Cardiac muscle cell (in vitro differentiated cells and primary cell): ENCODE data around the gene PPP1R12C. TPM values are rescaled to one million over a fixed set of nuclear protein-coding genes. Genes with fewer than 3 reads are reported as not detected.
A peak's percentile ranks its signal among the peaks of the same experiment; 100 is the strongest.

ENCODE experiments used
- DNase-seq, 2 donors: peaks; one replicate each; pipeline versions ENCODE4 v3.0.0 to v3.0.0-alpha.2; 2010 to 2017; ENCODE audit warnings: low read depth in 1 of 2, low spot score in 1 of 2
- H3K27ac ChIP-seq: fragments of 200-600 bp; sonication (generic); 2 replicates; pipeline ENCODE4 v1.5.1; 2016
- H3K27me3 ChIP-seq: fragments of 200-600 bp; sonication (generic); 2 replicates; pipeline ENCODE4 v1.6.0; 2016; ENCODE audit warnings: control low read depth
- H3K36me3 ChIP-seq: fragments of 200-600 bp; sonication (generic); 2 replicates; pipeline ENCODE4 v1.5.1; 2016; ENCODE audit warnings: control low read depth
- H3K4me1 ChIP-seq: fragments of 200-600 bp; sonication (generic); 2 replicates; pipeline ENCODE4 v1.8.1; 2017; ENCODE audit warnings: low read depth, mild to moderate bottlenecking, mixed run types
- H3K4me3 ChIP-seq: fragments of 200-600 bp; sonication (generic); 2 replicates; pipeline ENCODE4 v1.5.1; 2016; ENCODE audit warnings: mild to moderate bottlenecking
- H3K9me3 ChIP-seq: fragments of 200-600 bp; sonication (generic); 2 replicates; pipeline ENCODE4 v1.5.1; 2017; ENCODE audit warnings: low read depth, mild to moderate bottlenecking, control low read depth
- polyA plus RNA-seq: library from polyadenylated mRNA; unstranded; fragments of >200 nt; fragmentation: Nextera tagmentation; extraction: Ambion mirVana; gene quantifications from 2 replicates; pipeline ENCODE4 v1.2.1, GENCODE V29; 2016
- total RNA-seq: library from RNA; depleted of rRNA; stranded (reverse); fragments of >200 nt; gene quantifications from 2 replicates; pipeline ENCODE4 v1.2.3, GENCODE V29; 2016
- TF ChIP-seq, protein P1 (sequence below): IDR thresholded peaks from 2 replicates; pipeline ENCODE4 v1.5.1; 2012; ENCODE audit warnings: low read depth, mild to moderate bottlenecking, low read length

Gene PPP1R12C
- total and polyA plus RNA-seq, 2 experiments from 2014 or later = 38.0 to 107 TPM

DNA sequence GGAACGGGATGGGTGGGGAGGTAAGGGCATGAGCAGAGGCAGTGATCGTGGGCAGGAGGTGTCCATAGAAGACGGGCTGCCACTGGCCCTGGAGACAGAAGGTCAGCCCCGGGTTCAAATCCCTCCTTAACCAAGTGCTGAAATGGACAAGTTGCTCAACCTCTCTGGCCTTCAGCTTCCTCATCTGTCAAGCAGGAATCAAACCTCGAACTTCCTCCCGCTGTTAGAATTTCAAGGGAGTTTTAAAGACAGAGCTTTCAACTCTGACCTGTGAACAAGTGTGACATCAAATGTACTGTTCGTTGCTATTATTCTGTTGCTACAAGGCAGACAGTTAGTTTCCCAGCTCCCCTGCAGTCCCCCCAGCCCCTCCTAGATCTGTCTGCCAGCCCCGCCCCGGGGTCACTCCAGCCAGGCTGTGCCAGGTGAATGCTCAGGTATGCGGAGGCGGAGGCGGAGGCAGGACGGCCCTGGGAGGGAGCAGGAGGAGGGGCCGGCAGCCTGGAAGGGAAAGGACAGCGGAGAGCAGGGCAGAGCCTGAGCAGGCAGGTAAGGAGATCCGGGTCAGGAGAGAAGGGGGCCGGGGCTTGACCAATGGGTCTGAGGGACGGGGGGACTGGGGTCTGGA is 42.0 kb downstream of the PPP1R12C start, which contains the start of gene EPS8L1:
Gene EPS8L1 (plus strand): TSS at position 499 of the 628 bp plus-strand sequence. CDS start 576 bp downstream, outside the sequence.
- DNase-seq = no peak
- no peaks in the 10 kb centered on the region for H3K36me3 ChIP-seq
- H3K4me3 ChIP-seq = no peak within 1 kb of the TSS
- no peak within 1 kb of the TSS for H3K27ac ChIP-seq
- no peaks in the 10 kb centered on the region for H3K9me3 ChIP-seq
- H3K4me1 ChIP-seq = peaks cover 1% of the 10 kb centered on the region
- TF ChIP-seq, protein P1, sequence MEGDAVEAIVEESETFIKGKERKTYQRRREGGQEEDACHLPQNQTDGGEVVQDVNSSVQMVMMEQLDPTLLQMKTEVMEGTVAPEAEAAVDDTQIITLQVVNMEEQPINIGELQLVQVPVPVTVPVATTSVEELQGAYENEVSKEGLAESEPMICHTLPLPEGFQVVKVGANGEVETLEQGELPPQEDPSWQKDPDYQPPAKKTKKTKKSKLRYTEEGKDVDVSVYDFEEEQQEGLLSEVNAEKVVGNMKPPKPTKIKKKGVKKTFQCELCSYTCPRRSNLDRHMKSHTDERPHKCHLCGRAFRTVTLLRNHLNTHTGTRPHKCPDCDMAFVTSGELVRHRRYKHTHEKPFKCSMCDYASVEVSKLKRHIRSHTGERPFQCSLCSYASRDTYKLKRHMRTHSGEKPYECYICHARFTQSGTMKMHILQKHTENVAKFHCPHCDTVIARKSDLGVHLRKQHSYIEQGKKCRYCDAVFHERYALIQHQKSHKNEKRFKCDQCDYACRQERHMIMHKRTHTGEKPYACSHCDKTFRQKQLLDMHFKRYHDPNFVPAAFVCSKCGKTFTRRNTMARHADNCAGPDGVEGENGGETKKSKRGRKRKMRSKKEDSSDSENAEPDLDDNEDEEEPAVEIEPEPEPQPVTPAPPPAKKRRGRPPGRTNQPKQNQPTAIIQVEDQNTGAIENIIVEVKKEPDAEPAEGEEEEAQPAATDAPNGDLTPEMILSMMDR = no peak
- peaks cover 44% of the 10 kb centered on the region for H3K27me3 ChIP-seq

DNA sequence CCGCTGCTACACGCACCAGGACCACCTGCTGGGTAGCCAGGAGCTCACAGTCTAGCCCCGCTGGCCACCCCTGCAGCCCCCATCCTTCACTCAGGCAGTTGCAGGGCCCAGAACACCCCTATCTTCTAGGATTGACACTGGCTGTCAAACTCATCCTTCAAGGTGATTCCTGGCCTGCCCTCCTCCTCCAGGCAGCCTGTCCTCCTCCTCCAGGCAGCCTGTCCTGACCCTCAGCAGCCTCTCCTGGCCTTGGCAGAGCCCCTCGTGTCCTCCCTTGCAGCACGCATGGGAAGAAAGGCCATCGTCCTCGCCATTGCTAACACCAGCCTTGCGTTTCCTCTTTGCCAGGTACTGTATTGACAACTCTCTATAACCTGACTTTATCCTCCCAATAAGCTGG is 45.5 kb downstream of the PPP1R12C start:
- DNase-seq = no peak
- Histone ChIP-seq H3K27ac (no peak overlapping the region), H3K4me3 (no peak overlapping the region), H3K4me1 (peaks cover 3% of the 10 kb centered on the region), H3K36me3 (no peaks in the 10 kb centered on the region), H3K27me3 (peaks cover 60% of the 10 kb centered on the region), H3K9me3 (no peaks in the 10 kb centered on the region)
- TF ChIP-seq, protein P1 = no peak

DNA sequence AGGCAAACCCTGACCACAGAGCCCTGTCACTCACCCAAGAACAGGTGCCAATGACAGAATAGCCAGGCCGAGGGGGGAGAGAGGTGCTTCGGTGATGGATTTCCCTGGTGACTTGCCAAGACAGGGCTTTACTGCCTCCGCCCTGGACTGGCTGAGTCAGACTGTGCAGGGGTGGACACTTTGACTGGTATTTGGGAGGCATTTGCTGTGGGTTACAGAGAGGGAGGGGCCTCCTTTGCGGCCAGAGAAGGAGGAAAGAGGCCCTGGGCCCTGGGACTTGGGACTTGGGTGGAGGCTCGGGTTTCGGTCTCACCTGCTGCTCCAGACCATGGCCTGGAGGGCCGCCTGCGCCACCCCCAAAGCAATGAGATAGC is 46.3 kb downstream of the PPP1R12C start:
- Histone ChIP-seq H3K4me1 (peaks cover 3% of the 10 kb centered on the region), H3K27me3 (peaks cover 67% of the 10 kb centered on the region), H3K4me3 (no peak overlapping the region), H3K9me3 (no peaks in the 10 kb centered on the region), H3K27ac (no peak overlapping the region), H3K36me3 (no peaks in the 10 kb centered on the region)
- DNase-seq = peak in 1 of 2 donors; percentile 46
- TF ChIP-seq, protein P1 = no peak

DNA sequence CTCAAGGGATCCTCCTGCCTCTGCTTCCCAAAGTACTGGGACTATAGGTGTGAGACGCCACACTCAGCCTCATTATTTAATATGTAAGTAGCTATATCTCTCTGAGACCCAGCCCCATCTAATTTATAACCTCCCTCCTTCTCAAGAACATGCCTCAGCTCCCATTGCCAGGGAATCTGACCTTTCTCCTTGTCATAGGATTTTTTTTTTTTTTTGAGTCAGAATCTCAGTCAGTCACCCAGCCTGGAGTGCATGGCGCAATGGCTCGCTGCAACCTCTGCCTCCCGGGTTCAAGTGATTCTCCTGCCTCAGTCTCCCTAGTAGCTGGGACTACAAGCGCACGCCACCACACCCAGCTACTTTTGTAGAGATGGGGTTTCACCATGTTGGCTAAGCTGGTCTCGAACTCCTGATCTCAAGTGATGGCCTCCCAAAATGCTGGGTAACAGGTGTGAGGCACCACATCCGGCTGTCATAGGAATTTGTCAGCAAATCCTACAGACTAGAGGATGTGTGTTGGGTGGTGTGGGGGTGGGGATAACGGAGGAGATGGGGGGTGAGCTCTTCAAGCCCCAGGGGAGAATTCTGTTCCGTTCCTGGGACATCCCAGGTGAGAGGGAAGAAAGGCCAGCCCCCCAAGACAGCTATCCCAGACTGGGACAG is 46.8 kb downstream of the PPP1R12C start:
- Histone ChIP-seq H3K27ac (no peak overlapping the region), H3K27me3 (peaks cover 70% of the 10 kb centered on the region), H3K4me3 (no peak overlapping the region), H3K9me3 (no peaks in the 10 kb centered on the region), H3K36me3 (no peaks in the 10 kb centered on the region), H3K4me1 (peaks cover 3% of the 10 kb centered on the region)
- DNase-seq = no peak
- TF ChIP-seq, protein P1 = no peak

DNA sequence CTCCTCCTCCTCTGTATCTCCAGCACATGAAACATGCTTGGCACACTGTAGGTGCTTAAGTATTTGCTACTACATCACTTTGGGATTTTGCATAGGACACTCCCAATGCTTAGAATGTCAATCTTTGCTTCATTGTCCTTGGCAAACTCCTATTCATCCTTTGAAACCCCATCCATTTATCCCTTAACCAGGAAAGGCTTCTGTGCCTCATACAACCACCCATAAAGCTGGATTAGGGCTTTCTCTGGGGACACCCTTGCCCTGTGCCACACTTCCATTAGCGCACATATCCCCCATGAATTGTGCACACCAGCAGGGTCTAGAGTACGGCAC is 47.6 kb downstream of the PPP1R12C start:
- DNase-seq = no peak
- no peak overlapping the region for H3K4me3 ChIP-seq
- no peaks in the 10 kb centered on the region for H3K36me3 ChIP-seq
- no peak overlapping the region for H3K27ac ChIP-seq
- TF ChIP-seq, protein P1 = no peak
- H3K4me1 ChIP-seq = peaks cover 3% of the 10 kb centered on the region
- H3K27me3 ChIP-seq = peaks cover 70% of the 10 kb centered on the region
- no peaks in the 10 kb centered on the region for H3K9me3 ChIP-seq
